OCI-LY1 (cell line): ENCODE results near the gene PPP1R18.

Experiments used
- H2AFZ ChIP-seq: fragments of 200-600 bp; sonication (generic), shearing (Covaris generic); 2 replicates; pipeline ENCODE4 v1.6.0; 2014; ENCODE audit warnings: antibody characterized with exemption, mild to moderate bottlenecking, low read length
- H3F3A ChIP-seq: fragments of 200-600 bp; sonication (generic), shearing (Covaris generic); 2 replicates; pipeline ENCODE4 v1.6.0; 2014; ENCODE audit warnings: mild to moderate bottlenecking, antibody characterized with exemption, low read length, moderate library complexity; ENCODE audit not compliant: insufficient read depth
- H3K27ac ChIP-seq: fragments of 200-600 bp; sonication (generic); 2 replicates; pipeline ENCODE4 v1.5.1; 2014; ENCODE audit warnings: low read length, mixed run types, mild to moderate bottlenecking, low read depth; ENCODE audit not compliant: poor library complexity, severe bottlenecking
- H3K27me3 ChIP-seq: fragments of 200-600 bp; sonication (generic); 2 replicates; pipeline ENCODE4 v1.6.0; 2014; ENCODE audit warnings: antibody characterized with exemption, mild to moderate bottlenecking, low read length, moderate library complexity; ENCODE audit not compliant: insufficient read depth
- H3K36me3 ChIP-seq: fragments of 200-600 bp; sonication (generic); 2 replicates; pipeline ENCODE4 v1.6.1; 2014; ENCODE audit warnings: mild to moderate bottlenecking, antibody characterized with exemption, low read length, moderate library complexity, mixed read lengths; ENCODE audit not compliant: insufficient read depth
- H3K4me1 ChIP-seq: fragments of 200-600 bp; sonication (generic); 2 replicates; pipeline ENCODE4 v1.5.1; 2014; ENCODE audit warnings: mild to moderate bottlenecking, low read length, moderate library complexity; ENCODE audit not compliant: insufficient read depth, severe bottlenecking
- H3K4me2 ChIP-seq: fragments of 200-600 bp; sonication (generic), shearing (Covaris generic); 2 replicates; pipeline ENCODE4 v1.6.1; 2014; ENCODE audit warnings: low read length
- H3K4me3 ChIP-seq: fragments of 200-600 bp; sonication (generic); 2 replicates; pipeline ENCODE4 v1.5.1; 2014; ENCODE audit warnings: low read length, low read depth, mild to moderate bottlenecking, mixed read lengths; ENCODE audit not compliant: poor library complexity, severe bottlenecking
- H3K79me2 ChIP-seq: fragments of 200-600 bp; shearing (Covaris generic); 2 replicates; pipeline ENCODE4 v1.6.1; 2016; ENCODE audit warnings: mixed run types, low read length, mixed read lengths; ENCODE audit not compliant: insufficient read depth
- H3K9ac ChIP-seq: fragments of 200-600 bp; sonication (generic), shearing (Covaris generic); 2 replicates; pipeline ENCODE4 v1.6.1; 2014; ENCODE audit warnings: mild to moderate bottlenecking, low read length, mixed read lengths
- H3K9me2 ChIP-seq: fragments of 200-600 bp; sonication (generic), shearing (Covaris generic); 2 replicates; pipeline ENCODE4 v1.6.1; 2014; ENCODE audit warnings: low read depth, mild to moderate bottlenecking, low read length, mixed read lengths
- H3K9me3 ChIP-seq: fragments of 200-600 bp; shearing (Covaris generic); 2 replicates; pipeline ENCODE4 v1.6.1; 2014; ENCODE audit warnings: low read length, mixed read lengths
- H4K20me1 ChIP-seq: fragments of 200-600 bp; sonication (generic), shearing (Covaris generic); 2 replicates; pipeline ENCODE4 v1.6.0; 2016; ENCODE audit warnings: mild to moderate bottlenecking, low read length; ENCODE audit not compliant: insufficient read depth
- EZH2 ChIP-seq: fragments of 200-600 bp; sonication (generic), shearing (Covaris generic); IDR thresholded peaks from 2 replicates; pipeline ENCODE4 v1.8.0; 2017; ENCODE audit warnings: borderline replicate concordance, mixed run types, mild to moderate bottlenecking, antibody characterized with exemption, low read length, moderate library complexity, mixed read lengths
- TF ChIP-seq, protein P1 (sequence below): fragments of 200-600 bp; sonication (generic), shearing (Covaris generic); IDR thresholded peaks from 2 replicates; pipeline ENCODE4 v1.5.1; 2017; ENCODE audit warnings: mild to moderate bottlenecking, antibody characterized with exemption, low read length, moderate library complexity, mixed read lengths

PPP1R18 gene

DNA sequence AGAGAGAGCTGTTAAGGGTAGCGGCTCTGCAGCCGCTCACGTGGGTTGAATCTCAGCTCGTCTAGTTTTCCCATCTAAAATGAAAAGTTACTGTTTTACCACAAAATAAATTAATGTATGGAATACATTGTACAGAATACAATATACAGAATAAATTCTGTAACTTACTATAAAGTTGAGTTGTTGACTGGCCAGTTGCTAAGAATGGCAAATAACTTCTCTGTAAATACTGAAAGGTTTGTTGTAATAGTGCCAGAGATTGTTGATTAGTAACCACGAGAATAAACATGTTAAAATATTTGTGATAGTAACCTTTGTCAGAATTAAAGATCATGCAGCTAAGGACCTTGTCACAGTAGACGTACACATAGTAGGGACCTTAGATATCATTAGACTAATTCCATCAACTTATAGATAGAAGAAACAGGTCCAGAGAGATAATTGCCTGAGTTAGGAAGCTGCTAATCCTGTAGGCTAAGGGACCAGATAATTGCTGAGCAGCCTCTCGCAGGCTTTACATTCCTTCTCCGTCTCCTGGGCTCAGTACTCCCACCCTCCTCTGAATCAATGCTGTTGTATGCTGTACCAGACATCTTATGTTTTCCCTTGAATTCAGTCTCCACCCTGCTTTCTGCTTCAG is 4.9 kb upstream of the PPP1R18 start:
- Histone ChIP-seq H3K27me3 (no peaks in the 10 kb centered on the region), H4K20me1 (no peaks in the 10 kb centered on the region), H2AFZ (no peak overlapping the region), H3K36me3 (no peaks in the 10 kb centered on the region), H3K9ac (peak overlapping the region; percentile 62), H3K27ac (no peak overlapping the region), H3F3A (peaks cover 14% of the 10 kb centered on the region), H3K4me3 (peak overlapping the region; percentile 64), H3K4me2 (peak overlapping the region; percentile 75), H3K9me2 (no peaks in the 10 kb centered on the region), H3K4me1 (peaks cover 49% of the 10 kb centered on the region), H3K9me3 (no peaks in the 10 kb centered on the region), H3K79me2 (no peaks in the 10 kb centered on the region)
- no peak for TF ChIP-seq EZH2
- TF ChIP-seq, protein P1, sequence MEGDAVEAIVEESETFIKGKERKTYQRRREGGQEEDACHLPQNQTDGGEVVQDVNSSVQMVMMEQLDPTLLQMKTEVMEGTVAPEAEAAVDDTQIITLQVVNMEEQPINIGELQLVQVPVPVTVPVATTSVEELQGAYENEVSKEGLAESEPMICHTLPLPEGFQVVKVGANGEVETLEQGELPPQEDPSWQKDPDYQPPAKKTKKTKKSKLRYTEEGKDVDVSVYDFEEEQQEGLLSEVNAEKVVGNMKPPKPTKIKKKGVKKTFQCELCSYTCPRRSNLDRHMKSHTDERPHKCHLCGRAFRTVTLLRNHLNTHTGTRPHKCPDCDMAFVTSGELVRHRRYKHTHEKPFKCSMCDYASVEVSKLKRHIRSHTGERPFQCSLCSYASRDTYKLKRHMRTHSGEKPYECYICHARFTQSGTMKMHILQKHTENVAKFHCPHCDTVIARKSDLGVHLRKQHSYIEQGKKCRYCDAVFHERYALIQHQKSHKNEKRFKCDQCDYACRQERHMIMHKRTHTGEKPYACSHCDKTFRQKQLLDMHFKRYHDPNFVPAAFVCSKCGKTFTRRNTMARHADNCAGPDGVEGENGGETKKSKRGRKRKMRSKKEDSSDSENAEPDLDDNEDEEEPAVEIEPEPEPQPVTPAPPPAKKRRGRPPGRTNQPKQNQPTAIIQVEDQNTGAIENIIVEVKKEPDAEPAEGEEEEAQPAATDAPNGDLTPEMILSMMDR: no peak

DNA sequence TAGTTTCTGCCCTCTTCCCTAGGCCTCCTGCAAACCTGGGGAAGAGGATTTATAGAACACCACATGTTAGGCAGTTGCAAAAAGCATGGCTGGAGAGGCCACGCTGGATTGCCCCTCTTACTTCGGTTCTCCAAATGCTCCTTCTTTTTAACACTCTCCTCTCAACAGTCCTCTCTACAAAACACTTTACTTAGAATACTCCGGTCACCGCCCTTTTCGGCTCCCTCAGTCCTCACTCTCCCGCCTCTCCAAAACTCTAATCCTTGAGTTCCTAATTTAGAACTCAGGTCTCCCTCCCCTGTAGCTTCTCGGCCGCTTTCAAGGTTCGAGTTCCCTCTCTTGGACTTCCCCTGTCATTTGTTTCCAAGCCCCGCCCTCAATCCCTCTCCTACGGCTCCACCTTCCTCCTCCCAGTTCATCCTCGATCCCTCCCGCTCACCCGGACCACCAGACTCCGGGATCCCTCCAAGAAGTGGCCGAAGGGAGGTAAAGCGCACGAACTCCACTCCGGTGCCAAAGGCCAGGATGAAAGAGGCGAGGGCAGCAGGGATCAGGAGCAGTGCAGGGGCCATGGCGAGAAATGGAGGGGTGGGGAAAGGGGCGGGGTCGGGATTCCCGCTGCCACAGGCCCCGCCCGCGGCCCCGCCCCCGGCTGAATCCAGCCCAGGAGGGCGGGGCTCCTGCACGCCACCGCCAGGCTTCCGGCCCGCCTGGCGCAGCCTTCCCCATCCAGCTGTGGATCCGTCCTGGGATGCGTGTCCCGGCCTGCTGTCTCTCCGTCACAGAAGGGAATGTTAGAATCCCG is 4.2 kb upstream of the PPP1R18 start, which contains the start of gene NRM:
Gene NRM (minus strand): TSS at position 582 of the 805 bp plus-strand sequence. CDS start 10 bp downstream, at position 572.
- Histone ChIP-seq H3K36me3 (no peaks in the 10 kb centered on the region), H3K4me2 (peak within 1 kb of the TSS; percentile 75), H3K27ac (peak within 1 kb of the TSS; percentile 95), H3K27me3 (no peaks in the 10 kb centered on the region), H4K20me1 (no peaks in the 10 kb centered on the region), H3F3A (peaks cover 14% of the 10 kb centered on the region), H3K9ac (peak within 1 kb of the TSS; percentile 62), H2AFZ (no peak within 1 kb of the TSS), H3K4me1 (peaks cover 56% of the 10 kb centered on the region), H3K9me3 (no peaks in the 10 kb centered on the region), H3K79me2 (peaks cover under 1% of the 10 kb centered on the region; the same call in 1 of the 2 replicates), H3K9me2 (no peaks in the 10 kb centered on the region), H3K4me3 (peak within 1 kb of the TSS; percentile 64)
- no peak for TF ChIP-seq EZH2
- TF ChIP-seq, protein P1: no peak

DNA sequence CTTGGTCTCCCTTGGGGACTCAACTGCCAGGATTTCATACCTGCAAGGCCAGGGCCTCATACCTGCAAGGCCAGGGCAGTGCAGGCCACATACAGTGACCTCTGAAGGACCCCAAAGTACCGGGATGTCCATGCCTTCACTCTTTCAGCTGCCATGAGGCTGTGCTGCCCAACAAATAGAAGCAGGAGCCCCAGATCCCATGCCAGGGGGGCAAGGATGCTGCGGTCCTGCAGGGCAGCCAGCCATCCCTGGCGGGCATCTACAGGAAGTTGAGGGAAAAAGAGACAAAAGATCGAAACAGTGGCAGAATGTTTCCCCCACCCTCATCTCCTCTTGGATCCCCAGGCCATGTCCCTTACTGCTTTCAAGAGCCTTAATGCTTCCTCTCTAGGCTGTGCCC is 3.5 kb upstream of the PPP1R18 start:
- Histone ChIP-seq H3K9me3 (no peaks in the 10 kb centered on the region), H3K4me3 (peak overlapping the region; percentile 64), H2AFZ (no peak overlapping the region), H3K36me3 (no peaks in the 10 kb centered on the region), H3K4me2 (peak overlapping the region; percentile 75), H3F3A (peaks cover 14% of the 10 kb centered on the region), H3K27ac (peak overlapping the region; percentile 95), H3K4me1 (peaks cover 62% of the 10 kb centered on the region), H4K20me1 (no peaks in the 10 kb centered on the region), H3K9me2 (no peaks in the 10 kb centered on the region), H3K79me2 (peaks cover 6% of the 10 kb centered on the region), H3K27me3 (no peaks in the 10 kb centered on the region), H3K9ac (peak overlapping the region; percentile 62)
- TF ChIP-seq, protein P1: no peak
- no peak for TF ChIP-seq EZH2
